ENCODE measurements around the gene KIF2A.

The KIF2A gene

DNA sequence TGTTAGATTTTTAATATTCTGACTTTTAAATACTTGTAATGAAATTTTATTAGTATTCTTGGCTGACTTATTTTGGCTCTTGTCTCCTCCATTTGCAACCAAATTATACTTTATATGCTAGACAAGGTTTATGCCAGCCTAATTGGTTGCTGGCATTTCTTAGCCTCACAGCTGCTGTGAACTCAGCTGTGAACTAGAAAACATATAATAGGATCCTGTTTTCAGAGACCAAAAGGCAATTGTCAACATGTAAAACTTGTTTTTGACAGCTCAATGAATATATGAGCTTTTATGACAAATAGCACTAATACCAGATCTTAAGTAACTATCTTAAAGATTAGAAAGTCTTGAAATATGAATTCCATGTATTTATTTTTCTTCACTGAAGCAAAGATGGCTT, 25.9 kb downstream of the KIF2A start:
- DNase-seq: no peak

DNA sequence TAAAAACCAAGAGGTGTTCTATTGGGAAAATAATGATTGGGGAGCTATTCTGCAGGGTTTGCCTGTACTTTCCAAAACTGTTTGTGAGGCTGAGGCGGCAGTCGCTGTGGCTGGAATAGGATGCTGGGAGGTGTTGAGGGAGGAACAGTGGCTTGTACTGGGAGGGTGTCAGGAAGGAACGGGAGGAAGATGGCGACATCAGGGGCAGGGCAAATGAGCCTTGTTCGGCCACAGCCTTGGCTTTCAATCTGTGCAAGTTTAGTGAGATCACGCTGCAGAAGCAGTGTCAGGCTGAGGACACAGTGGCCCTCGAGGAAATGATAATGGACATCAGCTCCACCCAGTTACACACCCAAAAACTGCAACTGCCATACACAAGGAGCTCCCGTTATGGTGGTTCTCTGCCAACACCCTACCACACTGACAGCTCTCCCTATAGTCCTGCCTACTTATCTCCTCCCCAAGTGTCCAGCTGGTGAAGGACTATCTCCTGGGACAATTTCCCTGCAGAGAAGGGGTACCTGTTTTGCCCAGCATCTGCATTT, 27.3 kb downstream of the KIF2A start:
- no peak for DNase-seq

DNA sequence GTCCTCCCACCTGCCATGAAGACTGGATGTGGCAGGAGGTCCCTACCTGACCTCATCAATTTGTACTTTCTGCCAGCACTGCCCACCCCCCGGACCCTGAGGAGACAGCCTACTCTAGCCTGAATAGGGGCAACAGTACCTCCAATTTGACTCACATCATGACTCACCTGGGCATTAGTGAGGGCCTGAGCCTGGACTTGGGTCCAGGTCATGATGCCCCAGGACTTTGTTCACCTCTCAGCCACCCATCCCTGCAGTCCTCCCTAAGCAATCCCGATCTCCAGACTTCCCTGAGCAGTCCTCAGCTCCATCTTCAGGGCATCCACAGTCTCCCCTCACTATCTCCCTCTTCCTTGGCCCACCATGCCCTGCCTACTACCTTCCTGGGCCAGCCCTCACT, 28.1 kb downstream of the KIF2A start:
- no peak for DNase-seq

DNA sequence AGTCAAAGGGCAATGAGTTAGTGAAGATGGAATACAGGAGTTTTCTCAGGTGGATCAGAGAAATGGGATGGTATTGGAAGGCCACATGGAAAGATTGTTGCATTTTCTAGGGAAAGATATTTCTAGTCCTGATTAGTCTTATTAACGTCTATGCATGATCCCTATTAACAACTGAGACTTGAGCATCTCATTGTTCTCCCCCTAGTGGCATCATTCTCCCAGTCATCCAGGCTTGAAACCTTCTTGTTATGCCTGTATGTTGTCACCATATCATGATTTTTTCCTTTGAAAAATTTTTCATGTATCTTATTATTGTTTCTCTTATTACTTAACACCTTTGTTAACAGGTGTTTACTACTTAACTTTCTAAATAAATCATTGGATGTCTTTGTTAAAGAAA, 34.4 kb downstream of the KIF2A start:
- DNase-seq: no peak

GRCh38 chr5:62340979-62341378, 35.0 kb downstream of the KIF2A start:
- DNase-seq: no peak

DNA sequence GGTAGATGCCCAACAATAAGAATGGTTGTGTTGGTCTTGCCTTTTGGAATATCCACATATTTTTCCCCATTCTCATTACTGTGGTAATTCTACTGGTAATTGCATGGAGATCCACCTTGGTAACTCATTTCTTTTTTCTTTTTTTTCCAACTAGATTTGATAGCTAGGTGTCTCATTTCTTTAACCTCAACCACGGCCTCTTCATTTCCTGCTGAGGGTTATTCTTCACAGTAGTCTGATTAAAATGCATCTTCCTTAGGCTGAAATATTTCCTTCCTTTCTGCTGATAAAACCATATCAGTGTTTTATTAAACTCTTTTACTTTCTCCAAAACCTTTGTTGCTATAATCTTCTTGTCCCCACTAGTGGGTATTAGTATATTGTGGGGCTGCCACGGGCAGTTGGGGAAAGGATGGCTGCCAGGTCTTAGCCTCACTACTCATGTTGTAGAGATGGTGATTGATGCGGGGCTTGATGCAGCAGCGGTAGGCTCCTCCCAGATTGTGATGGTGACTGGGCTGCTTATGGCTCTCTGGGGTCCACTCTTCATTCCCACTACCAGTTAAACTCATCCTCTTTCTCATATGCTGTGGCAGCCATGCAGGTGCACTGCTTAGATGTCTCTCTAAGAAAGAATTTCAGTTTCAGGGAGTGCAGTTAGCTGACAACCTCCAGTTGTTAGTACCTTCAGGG, 35.9 kb downstream of the KIF2A start:
- DNase-seq: peak; percentile 16

DNA sequence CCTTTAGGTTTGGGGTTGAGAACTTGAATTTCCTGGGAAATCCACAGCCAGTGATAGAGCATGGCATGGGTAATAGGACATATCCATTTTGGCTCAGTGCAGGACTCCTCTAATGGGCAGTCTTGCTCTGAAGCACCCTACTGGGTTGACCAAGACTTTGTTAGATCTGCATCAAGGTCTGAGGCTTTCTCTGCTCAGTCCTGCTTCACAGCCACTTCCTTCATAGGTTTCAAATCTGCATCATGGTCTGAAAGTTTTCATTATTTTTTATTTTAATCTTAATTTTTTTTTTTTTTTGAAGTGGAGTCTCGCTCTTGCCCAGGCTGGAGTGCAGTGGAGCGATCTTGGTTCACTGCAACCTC, 36.5 kb downstream of the KIF2A start:
- no peak for DNase-seq

DNA sequence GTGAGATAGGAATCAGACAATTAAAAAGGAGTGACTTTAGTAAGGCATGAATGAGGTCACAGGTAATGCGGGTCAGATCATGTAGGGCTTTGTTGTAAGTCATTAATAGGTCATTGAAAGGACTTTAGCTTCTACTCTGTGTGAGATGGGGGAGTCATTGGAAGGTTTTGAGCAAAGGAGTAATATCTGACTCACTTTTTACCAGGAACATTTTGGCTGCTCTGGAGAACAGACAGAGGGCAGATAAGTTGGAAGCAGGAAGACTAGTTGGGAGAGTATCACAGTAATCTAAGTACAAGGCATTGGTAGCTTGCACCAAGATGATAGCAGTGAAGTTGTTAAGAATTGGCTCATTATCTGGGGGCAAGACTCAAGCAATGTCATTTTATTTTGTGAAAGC, 37.4 kb downstream of the KIF2A start:
- no peak for DNase-seq

GRCh38 chr5:62346748-62347147, 40.7 kb downstream of the KIF2A start:
- no peak for DNase-seq

- DNase-seq: no peak
These were observed 41.9 kb downstream of the KIF2A start for GRCh38 chr5:62347928-62348327.

- no peak for DNase-seq
These were observed 42.9 kb downstream of the KIF2A start for GRCh38 chr5:62348723-62349481.

GRCh38 chr5:62354028-62354874, 48.2 kb downstream of the KIF2A start:
- DNase-seq: peak; percentile 39

DNA sequence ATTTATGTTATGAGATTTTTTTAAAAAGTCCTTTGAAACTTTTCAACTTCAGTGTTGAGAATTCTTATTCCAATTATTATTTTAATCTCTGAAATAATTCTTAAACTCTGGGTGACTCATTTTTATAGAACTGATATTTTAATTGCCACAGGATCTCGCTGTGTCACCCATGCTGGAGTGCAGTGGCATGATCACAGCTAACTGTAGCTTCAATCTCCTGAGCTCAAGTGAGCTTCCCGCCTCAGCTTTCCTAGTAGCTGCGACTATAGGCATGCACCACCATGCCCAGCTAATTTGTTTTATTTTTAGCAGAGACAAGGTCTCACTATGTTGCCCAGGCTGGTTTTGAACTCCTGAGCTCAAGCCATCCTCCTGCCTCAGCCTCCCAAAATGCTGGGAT, 56.7 kb downstream of the KIF2A start:
- no peak for DNase-seq

GRCh38 chr5:62369039-62369438, 63.0 kb downstream of the KIF2A start:
- DNase-seq: no peak

- DNase-seq: no peak
These were observed 65.4 kb downstream of the KIF2A start for GRCh38 chr5:62371409-62371808.

DNA sequence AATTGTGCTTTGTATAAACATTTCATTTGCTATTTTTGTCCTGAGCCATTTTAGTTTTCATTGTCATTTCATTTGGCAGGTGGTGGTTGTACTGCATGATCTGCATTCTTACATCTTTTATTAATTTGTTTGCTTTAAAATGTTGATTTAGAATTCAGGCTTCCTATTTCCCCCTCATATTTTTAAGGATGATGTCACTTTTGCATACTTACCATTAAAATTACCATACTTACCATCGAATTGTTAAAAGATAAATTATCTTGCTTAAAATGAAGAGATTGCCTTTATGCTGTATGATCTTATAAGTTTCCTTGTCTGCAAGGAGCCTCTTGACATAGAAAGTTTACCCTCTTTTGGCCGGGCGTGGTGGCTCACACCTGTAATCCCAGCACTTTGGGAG, 66.6 kb downstream of the KIF2A start:
- DNase-seq: no peak

GRCh38 chr5:62373382-62373781, 67.4 kb downstream of the KIF2A start:
- no peak for DNase-seq

- DNase-seq: no peak
These were observed 68.1 kb downstream of the KIF2A start for GRCh38 chr5:62374090-62374489.

GRCh38 chr5:62375627-62376026, 69.6 kb downstream of the KIF2A start:
- no peak for DNase-seq

- DNase-seq: no peak
These were observed 70.1 kb downstream of the KIF2A start for GRCh38 chr5:62376064-62376463.

DNA sequence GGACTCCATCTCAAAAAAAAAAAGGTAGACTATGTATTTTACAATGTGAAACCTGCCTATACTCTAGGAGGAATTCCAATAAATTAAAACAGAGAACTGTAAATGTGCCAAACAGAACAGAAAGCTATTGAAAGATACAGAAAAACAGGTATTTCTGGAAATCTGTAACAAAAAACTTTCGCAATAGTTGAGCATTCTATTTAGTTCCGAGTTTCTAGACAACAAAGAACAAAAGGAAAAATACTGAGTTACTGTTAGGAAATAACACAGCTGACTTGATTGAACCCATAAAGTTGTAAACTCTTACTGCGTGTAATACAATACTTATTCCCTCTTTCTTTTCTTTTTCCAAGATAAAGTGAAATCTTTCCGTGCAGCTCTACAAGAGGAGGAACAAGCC, 79.1 kb downstream of the KIF2A start:
- DNase-seq: no peak

DNA sequence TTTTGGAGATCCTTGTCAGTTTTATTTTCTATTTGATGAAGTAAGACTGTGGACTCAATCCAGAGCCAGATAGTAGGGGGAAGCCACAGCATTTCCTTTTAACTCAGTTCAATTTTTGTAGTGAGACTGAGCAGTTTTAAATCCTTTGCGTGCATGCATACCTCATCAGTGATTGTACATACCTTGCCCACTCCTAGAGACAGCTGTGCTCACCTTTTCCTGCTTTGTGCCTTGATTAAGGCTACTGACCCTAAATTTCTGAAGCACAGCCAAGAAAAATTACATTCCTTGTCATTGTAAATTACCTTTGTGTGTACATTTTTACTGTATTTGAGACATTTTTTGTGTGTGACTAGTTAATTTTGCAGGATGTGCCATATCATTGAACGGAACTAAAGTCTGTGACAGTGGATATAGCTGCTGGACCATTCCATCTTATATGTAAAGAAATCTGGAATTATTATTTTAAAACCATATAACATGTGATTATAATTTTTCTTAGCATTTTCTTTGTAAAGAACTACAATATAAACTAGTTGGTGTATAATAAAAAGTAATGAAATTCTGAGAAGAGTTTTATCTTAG, 79.9 kb downstream of the KIF2A start:
- DNase-seq: no peak

DNA sequence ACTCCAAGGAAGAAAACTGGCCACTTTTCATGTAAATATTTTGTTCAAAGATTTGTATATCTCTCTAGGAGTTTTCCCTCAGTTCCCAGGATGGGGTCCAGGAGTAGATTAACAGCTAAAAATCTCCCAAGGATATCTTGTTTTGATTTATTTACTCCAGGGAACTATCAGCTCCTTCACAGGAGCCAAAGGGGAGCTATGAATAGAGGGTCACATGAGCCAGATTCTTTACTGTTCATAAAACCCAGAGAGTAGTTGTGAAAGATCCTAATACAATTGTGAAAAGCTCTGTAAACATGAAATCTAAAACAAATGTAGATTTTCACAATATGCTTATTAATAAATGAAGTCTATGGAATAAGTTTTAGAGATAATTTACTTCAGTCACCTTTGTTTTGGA, 80.8 kb downstream of the KIF2A start:
- DNase-seq: no peak
